AG04450 (cell line): ENCODE results near the gene PCTP. TPM values are rescaled to one million over a fixed set of nuclear protein-coding genes. Genes with fewer than 3 reads are reported as not detected.

Experiments used
- CTCF ChIA-PET: fragments of 300-600, 350-600 bp; formaldehyde crosslinking; extraction: SDS; loops from one replicate; lab custom pipeline; 2022; ENCODE audit warnings: antibody characterized with exemption, inconsistent platforms; lab: Charles Lee
- POLR2A ChIA-PET: fragments of 350-600 bp; formaldehyde crosslinking; extraction: SDS; loops from one replicate; lab custom pipeline; 2021; ENCODE audit warnings: antibody characterized with exemption, inconsistent platforms; lab: Yijun Ruan, JAX
- DNase-seq: peaks from one replicate; pipeline ENCODE4 v3.0.0-alpha.2; 2011; ENCODE audit warnings: low read depth, low spot score
- H3K27ac ChIP-seq: one replicate; pipeline ENCODE4 v1.5.1; 2012; ENCODE audit warnings: low read depth, low read length, control low read depth
- H3K27me3 ChIP-seq: one replicate; pipeline ENCODE4 v1.6.0; 2012; ENCODE audit warnings: low read length; ENCODE audit not compliant: control insufficient read depth, insufficient read depth
- H3K4me3 ChIP-seq: 2 replicates; pipeline ENCODE4 v1.5.1; 2011; ENCODE audit warnings: mild to moderate bottlenecking, low read depth, low read length, control low read depth
- H3K9me3 ChIP-seq: 2 replicates; pipeline ENCODE4 v1.5.1; 2012; ENCODE audit warnings: low read length; ENCODE audit not compliant: control insufficient read depth, insufficient read depth
- polyA plus RNA-seq: library from polyadenylated mRNA; depleted of rRNA; stranded (reverse); fragments of >200 nt; gene quantifications from 2 replicates; pipeline ENCODE4 v1.2.3, GENCODE V29; 2011
- TF ChIP-seq, protein P1 (sequence below): IDR thresholded peaks from 2 replicates; pipeline ENCODE4 v1.5.1; 2011; ENCODE audit warnings: low read depth, low read length, control low read depth, inconsistent platforms

The PCTP gene
- polyA plus RNA-seq, 1 experiment, result 20.5 TPM

GRCh38 chr17:55710410-55710809 is 40.4 kb upstream of the PCTP start:
- ChIA-PET CTCF (interaction anchor here (1.0 to 4.7 kb wide), 3 partner anchors 10 to 184 kb away, joined by 4 to 55 read pairs (median 4); partner anchors contain the start of gene TMEM100), POLR2A (no interaction called here)
- Histone ChIP-seq H3K9me3 (no peaks in the 10 kb centered on the region), H3K27me3 (no peaks in the 10 kb centered on the region), H3K27ac (no peak overlapping the region), H3K4me3 (no peak overlapping the region)
- DNase-seq, result no peak
- TF ChIP-seq, protein P1, sequence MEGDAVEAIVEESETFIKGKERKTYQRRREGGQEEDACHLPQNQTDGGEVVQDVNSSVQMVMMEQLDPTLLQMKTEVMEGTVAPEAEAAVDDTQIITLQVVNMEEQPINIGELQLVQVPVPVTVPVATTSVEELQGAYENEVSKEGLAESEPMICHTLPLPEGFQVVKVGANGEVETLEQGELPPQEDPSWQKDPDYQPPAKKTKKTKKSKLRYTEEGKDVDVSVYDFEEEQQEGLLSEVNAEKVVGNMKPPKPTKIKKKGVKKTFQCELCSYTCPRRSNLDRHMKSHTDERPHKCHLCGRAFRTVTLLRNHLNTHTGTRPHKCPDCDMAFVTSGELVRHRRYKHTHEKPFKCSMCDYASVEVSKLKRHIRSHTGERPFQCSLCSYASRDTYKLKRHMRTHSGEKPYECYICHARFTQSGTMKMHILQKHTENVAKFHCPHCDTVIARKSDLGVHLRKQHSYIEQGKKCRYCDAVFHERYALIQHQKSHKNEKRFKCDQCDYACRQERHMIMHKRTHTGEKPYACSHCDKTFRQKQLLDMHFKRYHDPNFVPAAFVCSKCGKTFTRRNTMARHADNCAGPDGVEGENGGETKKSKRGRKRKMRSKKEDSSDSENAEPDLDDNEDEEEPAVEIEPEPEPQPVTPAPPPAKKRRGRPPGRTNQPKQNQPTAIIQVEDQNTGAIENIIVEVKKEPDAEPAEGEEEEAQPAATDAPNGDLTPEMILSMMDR, result no peak

DNA sequence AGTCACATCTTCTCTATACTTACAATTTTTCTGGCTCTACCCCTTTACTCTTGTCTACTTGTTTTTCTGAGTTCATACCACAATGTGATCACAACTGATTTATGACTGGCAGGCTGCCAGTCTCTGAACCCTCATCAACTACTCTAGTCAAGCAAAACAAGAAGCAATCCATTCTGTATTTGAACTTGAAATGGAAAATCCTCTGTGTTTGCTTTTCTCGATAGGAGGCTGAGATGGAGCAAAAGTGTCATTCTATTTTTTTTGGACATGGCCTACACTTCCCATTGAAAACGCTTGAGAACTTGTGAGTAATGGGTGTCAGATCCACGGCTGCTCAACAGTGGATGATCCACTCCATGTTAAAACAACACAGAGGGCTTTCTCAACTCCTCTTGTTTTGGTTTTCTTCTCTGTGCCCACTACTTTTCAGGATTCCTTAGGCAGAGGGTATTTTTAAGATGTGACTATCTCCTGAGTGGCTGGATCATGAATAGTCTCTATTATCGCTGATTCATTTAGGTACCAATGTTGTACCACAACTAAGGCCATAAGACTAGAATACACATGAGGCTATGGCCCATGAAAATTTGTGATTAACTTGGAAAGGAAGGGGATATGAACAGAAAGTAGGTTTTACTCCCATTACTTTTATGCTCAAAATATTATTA is 39.9 kb upstream of the PCTP start:
- TF ChIP-seq, protein P1, result no peak
- no peak for DNase-seq
- CTCF ChIA-PET, result interaction anchor here (4.7 to 5.7 kb wide), 2 partner anchors 9 to 185 kb away, joined by 33 to 55 read pairs; partner anchors contain the start of gene TMEM100
- POLR2A ChIA-PET, result no interaction called here
- Histone ChIP-seq H3K4me3 (no peak overlapping the region), H3K27me3 (no peaks in the 10 kb centered on the region), H3K27ac (no peak overlapping the region), H3K9me3 (no peaks in the 10 kb centered on the region)

- no peaks in the 10 kb centered on the region for H3K27me3 ChIP-seq
- POLR2A ChIA-PET, result no interaction called here
- DNase-seq, result no peak
- TF ChIP-seq, protein P1, result no peak
- no peak overlapping the region for H3K4me3 ChIP-seq
- no peaks in the 10 kb centered on the region for H3K9me3 ChIP-seq
- no peak overlapping the region for H3K27ac ChIP-seq
- CTCF ChIA-PET, result interaction anchor here (0.6 to 9.5 kb wide), 28 partner anchors 9 to 517 kb away, joined by 3 to 165 read pairs (median 6); partner anchors contain the start of gene PCTP
Measured at GRCh38 chr17:55717432-55717831, 33.4 kb upstream of the PCTP start.

- ChIA-PET POLR2A (no interaction called here), CTCF (interaction anchor here (0.6 to 9.5 kb wide), 36 partner anchors 9 to 516 kb away, joined by 3 to 165 read pairs (median 5); partner anchors contain the start of gene PCTP)
- DNase-seq, result peak; percentile 48
- TF ChIP-seq, protein P1, result peak; percentile 80
- H3K27me3 ChIP-seq, result no peaks in the 10 kb centered on the region
- no peak overlapping the region for H3K27ac ChIP-seq
- H3K4me3 ChIP-seq, result no peak overlapping the region
- no peaks in the 10 kb centered on the region for H3K9me3 ChIP-seq
Measured at GRCh38 chr17:55717898-55718735, 32.7 kb upstream of the PCTP start.
